CD4-positive, alpha-beta T cell treated with Interleukin-10 for 1 hour (primary cell): ENCODE measurements around the gene KIF22.
"Not testable (repeated sequence)": the region's sequence is repeated elsewhere in the genome, so short reads cannot be mapped to it uniquely, and the experiment has no call there.

Experiments used
- DNase-seq: peaks from one replicate; pipeline ENCODE4 v3.0.0-alpha.2; 2020

Gene KIF22

GRCh38 chr16:29790183-29790948, at the start of gene KIF22:
KIF22 (plus strand) TSS chr16:29790751; CDS start chr16:29790760, 9 bp downstream.
- DNase-seq = peak; percentile 100

- DNase-seq = no peak
Measured at GRCh38 chr16:29742683-29743275, 47.8 kb upstream of the KIF22 start.

GRCh38 chr16:29743475-29743826, 47.1 kb upstream of the KIF22 start:
- DNase-seq = no peak

- DNase-seq = peak; percentile 75
Measured at GRCh38 chr16:29743827-29744531, 46.6 kb upstream of the KIF22 start.

- DNase-seq = no peak
Measured at GRCh38 chr16:29744541-29745101, 45.9 kb upstream of the KIF22 start.

GRCh38 chr16:29745121-29745852, 45.3 kb upstream of the KIF22 start:
- peak; percentile 70 for DNase-seq

- peak; percentile 97 for DNase-seq
Measured at GRCh38 chr16:29745853-29746345, 44.7 kb upstream of the KIF22 start, which contains the start of gene C16orf54. C16orf54 (minus strand) TSS chr16:29745990; CDS start chr16:29744951, 1,039 bp downstream.

GRCh38 chr16:29746518-29746917, 44.0 kb upstream of the KIF22 start:
- DNase-seq = not testable (repeated sequence)

- DNase-seq = no peak
Measured at GRCh38 chr16:29747947-29748759, 42.4 kb upstream of the KIF22 start.

- peak; percentile 32 for DNase-seq
Measured at GRCh38 chr16:29748760-29749149, 41.8 kb upstream of the KIF22 start.

GRCh38 chr16:29753516-29753915, 37.0 kb upstream of the KIF22 start:
- DNase-seq = no peak

GRCh38 chr16:29756654-29757053, 33.9 kb upstream of the KIF22 start:
- DNase-seq = no peak

GRCh38 chr16:29757086-29757485, 33.5 kb upstream of the KIF22 start:
- not testable (repeated sequence) for DNase-seq

GRCh38 chr16:29757950-29758466, 32.5 kb upstream of the KIF22 start:
- DNase-seq = no peak

- no peak for DNase-seq
Measured at GRCh38 chr16:29760567-29761279, 29.8 kb upstream of the KIF22 start.

- not testable (repeated sequence) for DNase-seq
Measured at GRCh38 chr16:29761280-29761651, 29.3 kb upstream of the KIF22 start.

GRCh38 chr16:29761882-29762281, 28.7 kb upstream of the KIF22 start:
- DNase-seq = no peak

- DNase-seq = no peak
Measured at GRCh38 chr16:29763326-29763725, 27.2 kb upstream of the KIF22 start.

- DNase-seq = no peak
Measured at GRCh38 chr16:29765167-29766032, 25.2 kb upstream of the KIF22 start.

- DNase-seq = no peak
Measured at GRCh38 chr16:29766571-29766970, 24.0 kb upstream of the KIF22 start.
